Ishikawa (cell line): ENCODE measurements around the gene UBE2Q1.

Experiments
- CEBPB ChIP-seq: IDR thresholded peaks from 2 replicates; pipeline ENCODE4 v1.6.1; 2012
- CREB1 ChIP-seq: IDR thresholded peaks from 2 replicates; pipeline ENCODE4 v1.6.1; 2012; ENCODE audit warnings: low read depth
- EGR1 ChIP-seq: IDR thresholded peaks from 2 replicates; pipeline ENCODE4 v1.6.1; 2012
- EP300 ChIP-seq: IDR thresholded peaks from 2 replicates; pipeline ENCODE4 v1.6.1; 2012; ENCODE audit warnings: borderline replicate concordance
- FOXM1 ChIP-seq: IDR thresholded peaks from 2 replicates; pipeline ENCODE4 v1.6.1; 2012; ENCODE audit warnings: low read depth, borderline replicate concordance
- NFIC ChIP-seq: IDR thresholded peaks from 2 replicates; pipeline ENCODE4 v1.6.1; 2012
- RAD21 ChIP-seq: IDR thresholded peaks from 2 replicates; pipeline ENCODE4 v1.6.1; 2012; ENCODE audit warnings: low read depth
- REST ChIP-seq: IDR thresholded peaks from 2 replicates; pipeline ENCODE4 v1.6.1; 2012; ENCODE audit warnings: low read depth, mild to moderate bottlenecking
- TAF1 ChIP-seq: IDR thresholded peaks from 2 replicates; pipeline ENCODE4 v1.6.1; 2012; ENCODE audit warnings: low read depth, mild to moderate bottlenecking
- TCF12 ChIP-seq: IDR thresholded peaks from 2 replicates; pipeline ENCODE4 v1.6.1; 2012; ENCODE audit warnings: low read depth
- TEAD4 ChIP-seq: IDR thresholded peaks from 2 replicates; pipeline ENCODE4 v1.6.1; 2012
- YY1 ChIP-seq: IDR thresholded peaks from 2 replicates; pipeline ENCODE4 v1.6.1; 2012; ENCODE audit warnings: low read depth
- ZBTB7A ChIP-seq: IDR thresholded peaks from 2 replicates; pipeline ENCODE4 v1.6.1; 2012; ENCODE audit warnings: low read depth
- TF ChIP-seq, protein P1 (sequence below): IDR thresholded peaks from 2 replicates; pipeline ENCODE4 v1.6.1; 2012
- TF ChIP-seq, protein P2 (sequence below): IDR thresholded peaks from 2 replicates; pipeline ENCODE4 v1.6.1; 2012

The UBE2Q1 gene

DNA sequence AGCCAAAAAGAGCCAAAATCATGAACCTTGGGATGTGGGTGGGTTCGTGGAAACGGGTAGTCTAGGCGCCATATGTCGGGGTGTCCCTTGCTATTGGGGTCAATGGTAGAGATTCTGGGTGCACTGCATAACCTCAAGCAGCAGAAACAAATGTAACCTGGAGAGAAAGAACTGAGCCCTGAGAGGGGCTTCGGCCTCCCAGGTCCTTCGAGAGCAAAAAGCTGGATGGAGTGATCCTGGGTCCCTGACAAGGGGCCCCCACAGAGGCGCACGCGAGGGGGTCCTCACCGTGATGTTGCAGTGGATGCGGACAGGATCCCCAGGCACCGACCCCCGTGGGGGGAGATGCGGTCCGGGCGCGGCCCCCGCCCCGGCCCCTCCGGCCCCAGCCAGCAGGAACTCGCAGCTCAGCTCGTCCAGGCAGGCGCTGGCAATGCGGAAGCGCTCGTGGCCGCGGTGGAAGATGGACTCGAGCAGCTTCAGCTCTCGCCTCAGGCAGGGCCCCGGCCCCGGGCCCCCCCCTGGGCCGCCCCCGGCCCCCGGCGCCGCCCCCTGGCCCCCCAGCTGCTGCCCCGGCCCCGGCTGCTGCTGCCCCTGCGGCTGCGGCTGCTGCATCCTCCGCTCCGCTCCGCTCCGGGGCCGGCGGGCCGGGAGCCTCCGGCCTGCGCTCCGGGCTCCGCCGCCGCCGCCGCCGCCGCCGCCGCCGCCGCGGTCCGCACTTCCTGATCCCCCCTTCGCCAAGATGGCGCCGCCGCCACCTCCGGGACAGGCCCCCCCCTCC lies at the start of gene UBE2Q1:
Gene UBE2Q1, minus strand, starts transcription at position 724 of the 781 bp plus-strand sequence. Its CDS starts 109 bp downstream, at position 615.
- TF ChIP-seq, protein P1, sequence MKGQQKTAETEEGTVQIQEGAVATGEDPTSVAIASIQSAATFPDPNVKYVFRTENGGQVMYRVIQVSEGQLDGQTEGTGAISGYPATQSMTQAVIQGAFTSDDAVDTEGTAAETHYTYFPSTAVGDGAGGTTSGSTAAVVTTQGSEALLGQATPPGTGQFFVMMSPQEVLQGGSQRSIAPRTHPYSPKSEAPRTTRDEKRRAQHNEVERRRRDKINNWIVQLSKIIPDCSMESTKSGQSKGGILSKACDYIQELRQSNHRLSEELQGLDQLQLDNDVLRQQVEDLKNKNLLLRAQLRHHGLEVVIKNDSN = no peak
- TF ChIP-seq TAF1 (no peak), CEBPB (no peak), YY1 (peak; percentile 91), RAD21 (no peak), TCF12 (no peak)

- TF ChIP-seq FOXM1 (no peak), YY1 (peak; percentile 75; the same call in 1 of the 2 replicates), CEBPB (peak; percentile 87), NFIC (0 out of 2 replicates have a peak, but pooled peaks have one; percentile 34), TAF1 (peak; percentile 43; the same call in 1 of the 2 replicates), TEAD4 (0 out of 2 replicates have a peak, but pooled peaks have one; percentile 29), TCF12 (no peak)
- TF ChIP-seq, protein P2, sequence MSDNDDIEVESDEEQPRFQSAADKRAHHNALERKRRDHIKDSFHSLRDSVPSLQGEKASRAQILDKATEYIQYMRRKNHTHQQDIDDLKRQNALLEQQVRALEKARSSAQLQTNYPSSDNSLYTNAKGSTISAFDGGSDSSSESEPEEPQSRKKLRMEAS = peak; percentile 16
Measured at GRCh38 chr1:154607609-154608396, 49.3 kb upstream of the UBE2Q1 start, which contains the start of gene ADAR. Gene ADAR, minus strand, starts transcription at chr1:154608186. Its CDS starts 180 bp downstream, at chr1:154608006.

- TF ChIP-seq CEBPB (no peak), NFIC (no peak), EGR1 (no peak; the same call in 1 of the 2 replicates), ZBTB7A (no peak), TAF1 (no peak), CREB1 (no peak), TCF12 (no peak)
- TF ChIP-seq, protein P1 = no peak
Measured at GRCh38 chr1:154607106-154607608, 48.7 kb upstream of the UBE2Q1 start.

GRCh38 chr1:154605534-154605933 lies 47.1 kb upstream of the UBE2Q1 start:
- TF ChIP-seq FOXM1 (no peak), REST (no peak), CREB1 (no peak), EP300 (no peak), TAF1 (no peak), ZBTB7A (no peak), CEBPB (no peak)
- TF ChIP-seq, protein P1 = no peak

GRCh38 chr1:154603317-154603716 lies 44.9 kb upstream of the UBE2Q1 start:
- no peak for TF ChIP-seq TAF1
- no peak for TF ChIP-seq CREB1
- TF ChIP-seq EGR1 = no peak
- TF ChIP-seq CEBPB = no peak
- TF ChIP-seq, protein P1 = no peak
- no peak for TF ChIP-seq NFIC
- TF ChIP-seq FOXM1 = no peak
- no peak for TF ChIP-seq REST
- no peak for TF ChIP-seq YY1
- no peak for TF ChIP-seq TCF12
- no peak for TF ChIP-seq EP300
- TF ChIP-seq ZBTB7A = no peak
- no peak for TF ChIP-seq RAD21
- TF ChIP-seq, protein P2 = no peak
- TF ChIP-seq TEAD4 = no peak
